CD4-positive, alpha-beta T cell treated with Interleukin-6 at 100 ng/mL for 8 hours (primary cell): ENCODE results near the gene ASH1L.
"Not testable (repeated sequence)": the region's sequence is repeated elsewhere in the genome, so short reads cannot be mapped to it uniquely, and the experiment has no call there.

Source experiments
- DNase-seq: peaks from one replicate; pipeline ENCODE4 v3.0.0-alpha.2; 2020; ENCODE audit warnings: mixed read lengths, low spot score

The ASH1L gene

GRCh38 chr1:155433831-155434389 is 128.7 kb downstream of the ASH1L start:
- not testable (repeated sequence) for DNase-seq

GRCh38 chr1:155433128-155433830 is 129.3 kb downstream of the ASH1L start:
- not testable (repeated sequence) for DNase-seq

GRCh38 chr1:155424091-155424490 is 138.5 kb downstream of the ASH1L start:
- no peak for DNase-seq

GRCh38 chr1:155420788-155421187 is 141.8 kb downstream of the ASH1L start:
- DNase-seq = no peak

GRCh38 chr1:155411840-155412239 is 150.8 kb downstream of the ASH1L start:
- not testable (repeated sequence) for DNase-seq

- no peak for DNase-seq
These were observed 151.7 kb downstream of the ASH1L start for GRCh38 chr1:155410931-155411330.

- no peak for DNase-seq
These were observed 165.6 kb downstream of the ASH1L start for GRCh38 chr1:155396874-155397476.

GRCh38 chr1:155392898-155393411 is 169.6 kb downstream of the ASH1L start:
- no peak for DNase-seq

GRCh38 chr1:155389826-155390225 is 172.8 kb downstream of the ASH1L start:
- no peak for DNase-seq

GRCh38 chr1:155385836-155386235 is 176.8 kb downstream of the ASH1L start:
- not testable (repeated sequence) for DNase-seq

- DNase-seq = no peak
These were observed 179.2 kb downstream of the ASH1L start for GRCh38 chr1:155383406-155383805.

- DNase-seq = no peak
These were observed 182.9 kb downstream of the ASH1L start for GRCh38 chr1:155379631-155380090.

GRCh38 chr1:155379180-155379579 is 183.4 kb downstream of the ASH1L start:
- no peak for DNase-seq

- no peak for DNase-seq
These were observed 202.6 kb downstream of the ASH1L start for GRCh38 chr1:155360051-155360450.

GRCh38 chr1:155352631-155353030 is 210.0 kb downstream of the ASH1L start:
- DNase-seq = no peak

GRCh38 chr1:155342842-155343241 is 219.8 kb downstream of the ASH1L start:
- no peak for DNase-seq

- DNase-seq = no peak
These were observed 223.0 kb downstream of the ASH1L start for GRCh38 chr1:155339515-155340097.

- DNase-seq = no peak
These were observed 227.6 kb downstream of the ASH1L start for GRCh38 chr1:155334962-155335361.

- DNase-seq = no peak
These were observed 232.5 kb downstream of the ASH1L start for GRCh38 chr1:155329980-155330598.

- DNase-seq = not testable (repeated sequence)
These were observed 233.7 kb downstream of the ASH1L start for GRCh38 chr1:155328856-155329255.

GRCh38 chr1:155327981-155328380 is 234.6 kb downstream of the ASH1L start:
- no peak for DNase-seq

GRCh38 chr1:155326631-155327037 is 236.0 kb downstream of the ASH1L start:
- DNase-seq = no peak
